Loucy (cell line): ENCODE data around the gene TRAF3.

ENCODE experiments used
- EZH2phosphoT487 ChIP-seq: fragments of 200-600 bp; IDR thresholded peaks from 2 replicates; pipeline ENCODE4 v1.6.1; 2018; ENCODE audit warnings: antibody characterized with exemption, mild to moderate bottlenecking, moderate library complexity, borderline replicate concordance
- TF ChIP-seq, protein P1 (sequence below): fragments of 200-600 bp; sonication (generic); conservative IDR thresholded peaks from 2 replicates; pipeline ENCODE4 v1.5.1; 2014; ENCODE audit warnings: mild to moderate bottlenecking, antibody characterized with exemption, low read length

- TF ChIP-seq, protein P1, sequence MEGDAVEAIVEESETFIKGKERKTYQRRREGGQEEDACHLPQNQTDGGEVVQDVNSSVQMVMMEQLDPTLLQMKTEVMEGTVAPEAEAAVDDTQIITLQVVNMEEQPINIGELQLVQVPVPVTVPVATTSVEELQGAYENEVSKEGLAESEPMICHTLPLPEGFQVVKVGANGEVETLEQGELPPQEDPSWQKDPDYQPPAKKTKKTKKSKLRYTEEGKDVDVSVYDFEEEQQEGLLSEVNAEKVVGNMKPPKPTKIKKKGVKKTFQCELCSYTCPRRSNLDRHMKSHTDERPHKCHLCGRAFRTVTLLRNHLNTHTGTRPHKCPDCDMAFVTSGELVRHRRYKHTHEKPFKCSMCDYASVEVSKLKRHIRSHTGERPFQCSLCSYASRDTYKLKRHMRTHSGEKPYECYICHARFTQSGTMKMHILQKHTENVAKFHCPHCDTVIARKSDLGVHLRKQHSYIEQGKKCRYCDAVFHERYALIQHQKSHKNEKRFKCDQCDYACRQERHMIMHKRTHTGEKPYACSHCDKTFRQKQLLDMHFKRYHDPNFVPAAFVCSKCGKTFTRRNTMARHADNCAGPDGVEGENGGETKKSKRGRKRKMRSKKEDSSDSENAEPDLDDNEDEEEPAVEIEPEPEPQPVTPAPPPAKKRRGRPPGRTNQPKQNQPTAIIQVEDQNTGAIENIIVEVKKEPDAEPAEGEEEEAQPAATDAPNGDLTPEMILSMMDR = no peak
- TF ChIP-seq EZH2phosphoT487 = no peak
Observed at GRCh38 chr14:102857444-102857843, 80.2 kb downstream of the TRAF3 start.
